HG03565 (cell line): ENCODE data around the gene C1QTNF5.

Experiments used
- ATAC-seq: cut with Tn5 transposase; IDR thresholded peaks from one replicate; pipeline ENCODE4 v1.9.1; 2021; ENCODE audit warnings: mild to moderate bottlenecking, moderate library complexity; ENCODE audit not compliant: unreplicated experiment

The C1QTNF5 gene

DNA sequence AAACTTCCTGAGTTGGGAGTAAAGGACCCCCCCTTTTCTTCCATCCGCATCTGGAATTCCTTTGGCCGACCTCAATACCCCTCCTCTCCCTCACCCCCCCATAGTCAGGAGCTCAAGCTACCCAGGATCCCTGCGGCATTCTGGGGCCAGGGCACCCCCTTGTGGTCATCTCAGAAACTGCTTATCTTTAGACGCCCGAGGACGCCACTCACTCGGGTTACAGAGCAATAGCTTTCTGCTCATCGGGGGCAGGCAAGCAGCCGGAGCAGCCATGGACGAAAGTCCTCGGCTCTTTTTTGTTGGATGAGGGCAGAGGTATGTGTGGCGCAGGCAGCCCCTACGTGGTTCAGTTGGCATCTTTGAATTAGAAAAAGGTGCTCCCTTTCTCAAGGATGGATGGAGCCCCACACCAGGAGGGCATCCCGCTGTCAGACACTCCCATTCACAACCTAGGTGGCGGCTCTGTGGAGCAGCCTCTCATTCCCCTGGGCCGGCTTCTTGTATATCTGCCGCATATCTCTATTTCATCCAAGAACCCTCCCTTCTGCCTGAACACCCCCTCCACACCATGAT, 2.3 kb downstream of the C1QTNF5 start:
- no peak for ATAC-seq

DNA sequence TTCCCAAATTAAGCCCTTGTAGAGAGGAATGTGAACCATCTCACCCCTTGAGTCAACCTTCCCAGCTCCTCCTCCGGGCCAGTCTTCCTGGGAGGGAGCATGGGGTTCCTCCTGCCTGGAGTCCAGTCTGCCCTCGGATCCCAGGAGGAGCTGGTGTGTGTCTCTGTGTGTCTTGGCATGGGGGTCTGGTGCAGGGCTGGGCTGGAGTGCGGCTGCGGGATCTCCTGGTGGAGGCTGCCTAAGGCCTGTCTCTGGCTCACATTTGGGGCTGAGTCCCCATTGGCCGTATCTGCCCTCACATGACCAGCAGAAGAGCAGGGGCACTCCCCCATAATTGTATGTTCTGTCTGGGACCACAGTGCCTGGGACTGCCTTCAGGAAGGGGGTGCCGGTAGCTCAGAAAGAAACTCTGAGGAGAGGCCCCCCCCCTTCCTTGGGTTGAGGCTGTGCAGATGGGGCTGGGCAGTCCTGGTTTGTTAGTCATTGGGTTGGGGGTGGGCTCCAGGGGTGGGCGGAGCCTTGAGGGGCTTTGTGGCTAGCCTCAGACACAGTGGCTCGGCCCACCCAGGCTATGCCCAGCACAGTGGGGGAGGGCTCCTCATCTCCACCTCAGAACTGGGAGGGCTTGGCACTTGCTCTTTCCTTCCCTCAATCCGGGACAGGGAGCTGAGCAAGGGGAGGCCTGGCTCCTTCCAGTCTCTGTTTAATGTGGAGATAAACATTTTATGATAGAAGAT, 2.9 kb downstream of the C1QTNF5 start:
- no peak for ATAC-seq

DNA sequence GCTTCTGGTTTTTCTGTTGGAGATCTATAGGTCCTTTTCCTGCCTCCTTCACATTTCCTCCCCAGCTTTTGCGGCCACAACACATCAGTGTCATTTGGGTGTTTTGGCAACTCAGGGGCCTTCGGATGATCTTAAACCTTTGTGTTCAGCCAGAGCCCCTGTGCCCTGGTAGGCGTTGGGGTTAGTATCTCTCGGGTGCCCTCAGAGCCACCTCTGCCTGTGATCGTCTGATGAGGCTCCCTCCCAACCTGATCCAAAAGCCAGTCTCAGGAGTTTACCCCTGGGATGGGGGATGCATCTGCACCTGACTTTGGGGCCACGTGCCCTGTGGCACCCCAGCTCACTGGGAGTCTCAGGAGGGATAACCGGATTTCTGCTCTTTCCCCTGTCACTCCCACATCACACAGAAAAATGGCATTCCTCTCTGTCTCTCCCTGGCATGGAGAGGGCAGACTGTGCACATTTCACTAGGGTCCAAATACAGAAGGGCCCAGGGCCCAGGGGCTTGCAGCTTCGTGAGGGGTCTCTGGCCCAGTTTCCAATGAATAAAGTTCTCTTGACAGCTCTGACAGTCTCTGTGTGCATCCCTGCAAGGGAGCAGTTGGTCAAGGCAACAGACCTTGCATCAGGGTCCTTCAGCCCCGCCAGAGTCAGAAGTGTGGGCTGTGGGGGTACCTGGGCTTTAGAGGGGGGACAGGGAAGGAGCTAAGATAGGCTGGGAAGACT, 3.8 kb downstream of the C1QTNF5 start:
- no peak for ATAC-seq

- ATAC-seq = no peak
These were observed 4.8 kb downstream of the C1QTNF5 start for GRCh38 chr11:119335655-119336543.

DNA sequence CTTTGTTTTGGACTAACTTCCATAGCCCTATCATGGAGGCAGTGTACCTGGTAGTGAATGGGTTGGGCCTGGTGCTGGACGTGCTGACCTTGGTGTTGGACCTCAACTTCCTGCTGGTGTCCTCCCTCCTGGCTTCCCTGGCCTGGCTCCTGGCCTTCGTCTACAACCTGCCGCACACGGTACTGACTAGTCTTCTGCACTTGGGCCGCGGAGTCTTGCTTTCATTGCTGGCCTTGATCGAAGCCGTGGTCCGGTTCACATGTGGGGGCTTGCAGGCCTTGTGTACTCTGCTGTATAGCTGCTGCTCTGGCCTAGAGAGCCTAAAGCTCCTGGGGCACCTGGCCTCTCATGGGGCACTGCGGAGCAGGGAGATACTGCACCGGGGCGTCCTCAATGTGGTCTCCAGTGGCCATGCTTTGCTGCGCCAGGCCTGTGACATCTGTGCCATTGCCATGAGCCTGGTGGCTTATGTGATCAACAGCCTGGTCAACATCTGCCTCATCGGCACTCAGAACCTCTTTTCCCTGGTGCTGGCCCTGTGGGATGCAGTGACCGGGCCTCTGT, 5.5 kb downstream of the C1QTNF5 start:
- ATAC-seq = no peak

GRCh38 chr11:119334174-119334930, 6.3 kb downstream of the C1QTNF5 start, which contains the start of gene RNF26:
TSS of gene RNF26 (plus strand) at chr11:119334527. CDS start at chr11:119335123, 596 bp downstream.
- peak; percentile 86 for ATAC-seq

- no peak for ATAC-seq
These were observed 8.4 kb downstream of the C1QTNF5 start for GRCh38 chr11:119332111-119332765.

DNA sequence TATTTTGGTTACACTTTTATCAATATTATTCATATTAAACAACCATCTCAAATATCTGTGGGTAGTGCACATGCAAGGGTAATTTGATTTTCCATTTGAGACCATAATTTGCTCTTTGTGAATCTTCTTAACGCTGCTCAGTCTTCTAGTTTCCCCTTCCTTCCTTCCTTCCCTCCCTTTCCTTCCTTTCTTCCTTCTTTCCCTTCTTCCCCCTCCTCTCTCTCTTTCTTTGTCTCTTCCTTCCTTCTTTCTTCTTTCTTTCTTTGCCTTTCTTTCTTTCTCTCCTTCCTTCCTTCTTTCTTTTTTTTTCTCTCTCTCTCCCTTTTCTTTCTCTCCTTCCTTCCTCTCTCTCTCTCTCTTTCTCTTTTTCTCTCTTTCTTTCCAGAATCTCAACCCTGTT, 10.4 kb downstream of the C1QTNF5 start:
- ATAC-seq = no peak

GRCh38 chr11:119329320-119329719, 11.4 kb downstream of the C1QTNF5 start:
- ATAC-seq = no peak

GRCh38 chr11:119324189-119324588, 16.5 kb downstream of the C1QTNF5 start:
- no peak for ATAC-seq

DNA sequence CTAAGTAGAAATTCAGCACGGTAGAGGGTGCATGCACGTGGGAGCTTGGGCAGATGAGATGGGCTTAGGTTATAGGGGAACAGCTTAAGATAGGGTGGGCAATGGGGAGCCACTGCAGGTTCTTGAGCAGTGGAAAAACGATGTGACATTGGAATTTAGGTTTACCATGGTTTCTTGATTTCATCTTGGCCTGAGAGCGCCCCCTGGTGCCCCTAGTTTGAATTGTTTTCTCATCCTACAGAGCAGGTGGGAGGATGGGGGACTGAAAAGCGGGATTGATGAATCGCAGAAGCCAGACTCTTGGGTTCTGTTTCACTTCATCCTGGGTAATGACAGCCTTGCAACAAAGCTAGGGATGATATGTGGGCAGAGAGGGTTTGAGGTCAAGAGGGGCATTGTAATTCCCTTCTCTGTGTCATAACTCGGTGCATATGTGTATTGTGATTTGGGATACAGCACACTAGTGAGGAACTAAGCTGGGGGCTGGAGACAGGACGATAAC, 17.1 kb downstream of the C1QTNF5 start:
- ATAC-seq = no peak

- ATAC-seq = no peak
These were observed 17.7 kb downstream of the C1QTNF5 start for GRCh38 chr11:119322921-119323531.

GRCh38 chr11:119322360-119322739, 18.3 kb downstream of the C1QTNF5 start:
- ATAC-seq = no peak

- no peak for ATAC-seq
These were observed 19.7 kb downstream of the C1QTNF5 start for GRCh38 chr11:119320776-119321524.

DNA sequence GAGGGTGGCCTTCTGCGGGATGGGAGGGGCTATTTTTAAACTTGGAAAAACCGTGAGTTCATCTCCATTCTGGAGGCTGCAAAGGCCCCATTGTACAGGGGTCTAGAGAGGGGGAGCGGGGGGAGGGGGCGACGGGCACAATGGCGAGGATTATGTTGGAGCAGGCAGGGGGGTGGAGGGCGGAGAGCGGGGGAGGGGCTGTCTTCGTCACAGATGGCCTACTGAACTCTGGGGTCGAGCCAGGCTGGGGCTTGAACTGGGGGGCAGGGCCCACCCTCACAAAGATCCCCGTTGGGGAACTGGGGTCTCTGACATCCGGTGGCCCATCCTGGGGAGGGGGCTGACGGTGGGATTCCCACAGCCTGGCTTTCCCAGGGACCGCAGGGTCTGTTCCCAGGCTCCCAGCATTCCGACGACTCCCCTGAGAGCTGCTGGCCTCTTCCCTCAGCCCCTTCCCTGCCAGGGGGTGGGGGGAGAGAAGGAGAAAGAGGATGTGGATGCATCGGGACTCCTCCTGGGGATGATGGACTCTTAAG, 20.4 kb downstream of the C1QTNF5 start:
- no peak for ATAC-seq

DNA sequence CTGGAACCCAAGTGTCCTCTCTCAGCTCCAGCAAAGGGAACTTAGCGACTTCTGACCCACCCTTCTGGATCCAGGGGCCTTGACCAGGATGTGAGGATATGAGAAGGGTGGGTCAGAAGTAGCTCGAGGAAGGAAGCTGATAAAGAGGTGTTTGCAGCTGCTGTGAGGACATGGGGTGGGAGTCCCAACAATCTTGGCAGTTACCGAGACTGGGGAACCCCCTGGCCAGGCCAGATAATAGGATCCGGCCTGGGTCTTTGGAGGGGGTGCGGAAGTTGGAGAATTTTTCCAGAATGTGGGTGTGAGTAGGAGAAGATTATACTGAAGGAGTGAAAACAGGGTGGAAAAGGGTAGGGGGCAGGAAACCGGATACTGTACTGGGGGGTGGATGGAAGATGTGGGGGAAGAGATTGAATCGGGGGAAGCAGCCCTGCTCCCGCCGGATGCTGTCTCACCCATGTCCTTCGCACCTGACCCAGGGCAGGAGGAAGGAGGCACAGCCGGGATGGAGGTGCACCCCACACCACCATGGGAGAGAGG, 20.9 kb downstream of the C1QTNF5 start:
- ATAC-seq = no peak

DNA sequence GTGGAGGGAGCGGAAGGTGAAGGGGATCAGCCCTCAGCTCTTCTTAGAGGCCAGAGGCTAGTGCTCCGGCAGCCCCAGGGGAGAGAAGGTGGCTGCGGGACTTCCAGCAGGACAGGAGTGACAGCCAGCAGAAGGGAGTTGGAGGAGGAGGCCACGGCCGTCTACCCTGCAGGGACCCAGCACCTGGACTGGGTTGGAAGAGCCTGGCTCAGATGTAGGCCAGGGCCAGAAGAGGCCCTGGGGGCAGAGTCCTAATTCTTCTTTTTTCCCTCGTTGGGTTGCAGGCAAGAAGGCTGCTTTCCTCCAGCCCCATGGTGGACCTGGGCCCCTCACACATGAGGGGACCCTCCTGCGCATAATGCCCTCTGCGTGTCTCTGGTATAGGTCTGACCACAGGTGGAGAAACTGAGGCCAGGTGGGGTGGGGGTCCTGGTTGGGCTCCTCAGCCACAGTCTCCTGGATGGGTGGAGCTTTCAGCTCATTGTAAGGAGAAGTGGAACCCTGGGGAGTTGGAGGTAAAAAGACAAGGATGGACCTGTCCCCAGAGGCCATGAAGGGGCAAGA, 21.5 kb downstream of the C1QTNF5 start:
- ATAC-seq = no peak
